MCF 10A (cell line): ENCODE results near the gene CDHR3. TPM values are rescaled to one million over a fixed set of nuclear protein-coding genes. Genes with fewer than 3 reads are reported as not detected.

Experiments used
- BruUV-seq: library from RNA; stranded (reverse); fragments of 400-500 nt; replicated peaks from 2 replicates; lab custom pipeline; 2021; lab: Mats Ljungman, UMichigan
- CTCF ChIA-PET: fragments of 300-600 bp; sonication (Branson Sonifier 250); formaldehyde crosslinking; extraction: SDS; loops from one replicate; lab custom pipeline; 2021; ENCODE audit warnings: antibody characterized with exemption, inconsistent platforms; lab: Yijun Ruan, JAX
- POLR2A ChIA-PET: fragments of 300-600, 350-650 bp; sonication (Branson Sonifier 250); formaldehyde crosslinking; extraction: SDS; loops from one replicate; lab custom pipeline; 2020; ENCODE audit warnings: antibody characterized with exemption, inconsistent platforms; lab: Yijun Ruan, JAX
- DNase-seq: peaks from one replicate; pipeline ENCODE4 v3.0.0-alpha.2; 2018; ENCODE audit not compliant: unreplicated experiment
- H3K27ac Mint-ChIP-seq: one replicate; pipeline ENCODE4 v1.8.0; 2022; ENCODE audit warnings: mild to moderate bottlenecking, low read depth, mixed read lengths; ENCODE audit not compliant: unreplicated experiment
- H3K27me3 Mint-ChIP-seq: one replicate; pipeline ENCODE4 v1.8.0; 2022; ENCODE audit warnings: mixed read lengths; ENCODE audit not compliant: insufficient read depth, unreplicated experiment
- H3K36me3 Mint-ChIP-seq: one replicate; pipeline ENCODE4 v1.8.0; 2022; ENCODE audit warnings: mild to moderate bottlenecking, moderate library complexity, mixed read lengths; ENCODE audit not compliant: insufficient read depth, unreplicated experiment
- H3K4me1 Mint-ChIP-seq: one replicate; pipeline ENCODE4 v1.8.0; 2022; ENCODE audit warnings: mixed read lengths; ENCODE audit not compliant: insufficient read depth, unreplicated experiment
- H3K4me3 Mint-ChIP-seq: one replicate; pipeline ENCODE4 v1.8.0; 2022; ENCODE audit warnings: mild to moderate bottlenecking, moderate library complexity, mixed read lengths; ENCODE audit not compliant: unreplicated experiment
- H3K9me3 Mint-ChIP-seq: one replicate; pipeline ENCODE4 v1.8.0; 2022; ENCODE audit warnings: mixed read lengths; ENCODE audit not compliant: unreplicated experiment
- intact Hi-C: fragments of 100-400 bp; cut with micrococcal nuclease; formaldehyde crosslinking; loops from 2 replicates; pipeline ENCODE4 v1.14.1; 2022
- total RNA-seq: library from RNA; stranded (reverse); gene quantifications from 2 replicates; pipeline ENCODE4 v1.2.3, GENCODE V29; 2022
- TF ChIP-seq, protein P1 (sequence below): fragments of 200-600 bp; IDR thresholded peaks from one replicate; pipeline ENCODE4 v1.8.0; 2022; ENCODE audit warnings: antibody characterized with exemption, mild to moderate bottlenecking; ENCODE audit not compliant: unreplicated experiment

Gene CDHR3
- total RNA-seq, 1 experiment from 2014 or later, result 0.19 TPM

DNA sequence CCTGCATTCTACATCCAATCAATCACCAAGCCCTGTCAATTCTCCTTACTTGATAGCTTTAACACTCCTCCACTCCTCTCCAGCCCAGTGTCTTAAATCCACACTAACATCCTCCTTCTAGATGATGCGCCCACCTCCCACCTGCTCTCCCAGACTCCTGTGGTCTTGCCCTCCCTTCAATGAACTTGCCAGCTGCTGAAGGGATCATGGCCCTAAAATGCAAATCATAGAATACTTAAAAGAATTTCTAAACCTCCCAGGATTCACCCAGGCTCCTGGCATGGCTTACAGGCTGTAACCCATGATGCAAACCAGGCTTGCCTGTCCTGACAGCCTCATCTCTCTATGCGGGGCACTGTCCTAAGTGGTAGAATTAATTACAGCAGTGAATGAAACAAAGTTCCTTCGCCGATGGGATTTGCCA is 105.5 kb downstream of the CDHR3 start:
- intact Hi-C loops, result loop anchor here (10.0 kb wide), 1 partner anchor 1096 kb away; the partner anchor contains the start of gene HBP1
- Mint-ChIP-seq H3K9me3 (no peaks in the 10 kb centered on the region), H3K4me3 (no peak overlapping the region), H3K27ac (peak overlapping the region; percentile 49), H3K27me3 (no peaks in the 10 kb centered on the region), H3K36me3 (peaks cover 13% of the 10 kb centered on the region), H3K4me1 (peaks cover 65% of the 10 kb centered on the region)
- TF ChIP-seq, protein P1, sequence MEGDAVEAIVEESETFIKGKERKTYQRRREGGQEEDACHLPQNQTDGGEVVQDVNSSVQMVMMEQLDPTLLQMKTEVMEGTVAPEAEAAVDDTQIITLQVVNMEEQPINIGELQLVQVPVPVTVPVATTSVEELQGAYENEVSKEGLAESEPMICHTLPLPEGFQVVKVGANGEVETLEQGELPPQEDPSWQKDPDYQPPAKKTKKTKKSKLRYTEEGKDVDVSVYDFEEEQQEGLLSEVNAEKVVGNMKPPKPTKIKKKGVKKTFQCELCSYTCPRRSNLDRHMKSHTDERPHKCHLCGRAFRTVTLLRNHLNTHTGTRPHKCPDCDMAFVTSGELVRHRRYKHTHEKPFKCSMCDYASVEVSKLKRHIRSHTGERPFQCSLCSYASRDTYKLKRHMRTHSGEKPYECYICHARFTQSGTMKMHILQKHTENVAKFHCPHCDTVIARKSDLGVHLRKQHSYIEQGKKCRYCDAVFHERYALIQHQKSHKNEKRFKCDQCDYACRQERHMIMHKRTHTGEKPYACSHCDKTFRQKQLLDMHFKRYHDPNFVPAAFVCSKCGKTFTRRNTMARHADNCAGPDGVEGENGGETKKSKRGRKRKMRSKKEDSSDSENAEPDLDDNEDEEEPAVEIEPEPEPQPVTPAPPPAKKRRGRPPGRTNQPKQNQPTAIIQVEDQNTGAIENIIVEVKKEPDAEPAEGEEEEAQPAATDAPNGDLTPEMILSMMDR, result no peak
- no peak for DNase-seq
- ChIA-PET CTCF (interaction anchor here (0.9 to 2.0 kb wide), 5 partner anchors 11 to 85 kb away, joined by 3 to 8 read pairs (median 3); partner anchors contain the start of gene SYPL1), POLR2A (interaction anchor here (0.5 to 8.4 kb wide), 8 partner anchors 9 to 1054 kb away, joined by 3 to 139 read pairs (median 4); partner anchors contain the start of genes NAMPT, RINT1 and SYPL1)
- no TSS peak for BruUV-seq

DNA sequence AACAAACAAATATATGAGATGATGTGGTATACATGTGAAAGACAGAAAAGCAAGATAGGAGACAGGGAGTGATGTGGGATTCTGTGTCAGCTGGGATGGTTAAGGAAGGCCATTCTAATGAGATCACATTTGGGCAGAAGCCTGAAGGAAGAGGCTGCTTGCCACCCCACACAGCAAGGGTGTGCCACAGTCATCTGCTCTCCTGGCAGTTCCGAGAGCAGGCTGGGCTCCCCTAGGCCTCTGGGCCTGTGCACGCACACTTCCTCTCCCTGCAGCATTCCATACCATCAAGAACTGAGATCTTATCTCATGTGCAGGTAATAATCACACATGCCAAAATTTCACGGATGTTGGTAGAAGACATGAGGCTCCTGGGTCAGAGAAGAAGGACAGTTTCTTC is 105.9 kb downstream of the CDHR3 start:
- H3K4me1 Mint-ChIP-seq, result peaks cover 68% of the 10 kb centered on the region
- DNase-seq, result peak; percentile 46
- peaks cover 17% of the 10 kb centered on the region for H3K36me3 Mint-ChIP-seq
- no peaks in the 10 kb centered on the region for H3K9me3 Mint-ChIP-seq
- TF ChIP-seq, protein P1, result no peak
- H3K27ac Mint-ChIP-seq, result peak overlapping the region; percentile 49
- H3K27me3 Mint-ChIP-seq, result no peaks in the 10 kb centered on the region
- intact Hi-C loops, result loop anchor here (10.0 kb wide), 1 partner anchor 1096 kb away; the partner anchor contains the start of gene HBP1
- CTCF ChIA-PET, result interaction anchor here (1.1 to 6.2 kb wide), 5 partner anchors 11 to 84 kb away, joined by 3 to 39 read pairs (median 8); partner anchors contain the start of gene SYPL1
- POLR2A ChIA-PET, result interaction anchor here (0.7 to 8.4 kb wide), 7 partner anchors 9 to 85 kb away, joined by 3 to 139 read pairs (median 29); partner anchors contain the start of gene SYPL1
- H3K4me3 Mint-ChIP-seq, result no peak overlapping the region
- BruUV-seq, result no TSS peak

DNA sequence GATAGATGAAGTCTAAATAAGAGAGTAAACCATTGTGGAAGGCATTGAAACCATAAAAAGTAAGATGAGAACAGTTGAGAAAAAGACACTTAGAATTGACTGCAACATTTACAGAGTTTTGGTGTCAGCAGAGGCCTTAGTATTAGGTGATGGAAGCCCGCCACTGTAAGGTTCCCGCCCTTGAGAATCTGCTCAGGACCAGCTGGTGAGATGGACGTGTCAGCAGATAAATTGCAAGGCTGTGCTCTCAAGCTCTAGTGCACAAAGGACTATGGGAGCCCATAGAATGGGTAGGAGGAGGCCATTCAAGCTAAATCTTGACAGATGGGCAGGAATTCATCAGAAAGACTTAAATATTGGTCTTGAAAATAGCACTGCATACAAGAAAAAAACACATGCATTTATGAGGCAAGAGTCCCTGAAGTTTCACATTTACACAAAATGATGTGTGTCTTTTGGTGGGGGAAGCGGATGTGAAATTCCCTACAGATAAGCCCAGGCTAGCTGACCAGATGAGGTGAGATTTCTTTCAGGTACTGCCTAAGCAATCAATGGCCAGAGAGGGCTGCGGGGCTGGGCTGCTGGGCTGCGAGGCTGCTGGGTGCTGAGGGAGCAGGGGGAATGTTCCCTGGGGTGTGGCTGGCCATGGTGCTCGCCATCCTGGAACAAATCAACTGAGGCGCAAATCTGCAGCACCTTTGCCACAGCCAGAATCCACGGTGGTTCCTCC is 106.6 kb downstream of the CDHR3 start:
- BruUV-seq, result no TSS peak
- H3K9me3 Mint-ChIP-seq, result no peaks in the 10 kb centered on the region
- H3K4me1 Mint-ChIP-seq, result peaks cover 63% of the 10 kb centered on the region
- ChIA-PET CTCF (interaction anchor here (1.9 to 6.2 kb wide), 4 partner anchors 11 to 84 kb away, joined by 5 to 39 read pairs (median 16); no protein-coding TSS in a partner anchor), POLR2A (interaction anchor here (0.6 to 8.4 kb wide), 8 partner anchors 9 to 385 kb away, joined by 3 to 139 read pairs (median 30); partner anchors contain the start of gene SYPL1)
- DNase-seq, result no peak
- peaks cover 18% of the 10 kb centered on the region for H3K36me3 Mint-ChIP-seq
- intact Hi-C loops, result loop anchor here (10.0 kb wide), 1 partner anchor 1095 kb away; the partner anchor contains the start of gene HBP1
- H3K4me3 Mint-ChIP-seq, result no peak overlapping the region
- TF ChIP-seq, protein P1, result no peak
- H3K27ac Mint-ChIP-seq, result peak overlapping the region; percentile 49
- H3K27me3 Mint-ChIP-seq, result no peaks in the 10 kb centered on the region

DNA sequence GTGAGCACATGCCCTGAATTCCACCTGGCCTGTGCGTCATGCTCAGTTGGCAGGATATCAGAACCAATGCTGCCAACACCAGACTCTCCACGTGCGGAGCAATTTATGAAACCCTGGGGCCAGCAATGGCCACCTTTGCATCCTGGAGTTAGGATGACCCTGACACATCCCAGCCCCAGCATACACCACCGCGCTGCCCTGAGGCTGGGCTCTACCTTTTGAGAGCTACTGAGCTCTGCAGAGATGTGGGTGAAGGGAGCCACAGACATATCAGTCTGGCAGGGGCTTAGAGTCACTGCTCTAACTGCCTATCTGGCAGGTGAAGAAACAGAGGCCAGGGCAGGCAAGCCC is 107.1 kb downstream of the CDHR3 start:
- peak; percentile 91 for DNase-seq
- intact Hi-C loops, result no loop called here
- H3K4me3 Mint-ChIP-seq, result peak overlapping the region; percentile 8
- H3K9me3 Mint-ChIP-seq, result no peaks in the 10 kb centered on the region
- H3K27me3 Mint-ChIP-seq, result no peaks in the 10 kb centered on the region
- peaks cover 18% of the 10 kb centered on the region for H3K36me3 Mint-ChIP-seq
- H3K4me1 Mint-ChIP-seq, result peaks cover 58% of the 10 kb centered on the region
- BruUV-seq, result no TSS peak
- TF ChIP-seq, protein P1, result no peak
- ChIA-PET POLR2A (interaction anchor here (1.2 to 8.4 kb wide), 6 partner anchors 10 to 84 kb away, joined by 3 to 139 read pairs (median 33); partner anchors contain the start of gene SYPL1), CTCF (interaction anchor here (1.9 to 6.2 kb wide), 4 partner anchors 11 to 84 kb away, joined by 5 to 39 read pairs (median 16); no protein-coding TSS in a partner anchor)
- peak overlapping the region; percentile 49 for H3K27ac Mint-ChIP-seq
